ENCODE measurements around the gene GUCA2A. TPM values are rescaled to one million over a fixed set of nuclear protein-coding genes. Genes with fewer than 3 reads are reported as not detected.

Gene GUCA2A
- total and polyA plus RNA-seq, 8 donors, result 0.30 to 0.87 (median 0.44) TPM; not detected in 2

- Histone ChIP-seq H3K27ac (no peak overlapping the region), H3K4me1 (peaks cover 0 to 5% of the 10 kb centered on the region in 2 donors), H3K9me3 (no peaks in the 10 kb centered on the region), H3K27me3 (peaks cover 0 to 27% of the 10 kb centered on the region in 2 donors), H3K4me3 (no peak overlapping the region), H3K36me3 (no peaks in the 10 kb centered on the region)
- DNase-seq (no peak), ATAC-seq (no peak)
- intact Hi-C loops (cut with DNase I), result no loop called here
- no peak for TF ChIP-seq CTCF (IDR thresholded peaks at IDR 0.05)
These were observed 19.7 kb downstream of the GUCA2A start for GRCh38 chr1:42144711-42145388.

- H3K4me1 ChIP-seq, result peaks cover 0 to 5% of the 10 kb centered on the region in 2 donors
- no peak for ATAC-seq
- H3K36me3 ChIP-seq, result no peaks in the 10 kb centered on the region
- H3K27ac ChIP-seq, result no peak overlapping the region
- no peak overlapping the region for H3K4me3 ChIP-seq
- H3K9me3 ChIP-seq, result no peaks in the 10 kb centered on the region
- no peak for DNase-seq
- H3K27me3 ChIP-seq, result peaks cover 0 to 27% of the 10 kb centered on the region in 2 donors
- no peak for TF ChIP-seq CTCF (IDR thresholded peaks at IDR 0.05)
- intact Hi-C loops (cut with DNase I), result no loop called here
These were observed 20.4 kb downstream of the GUCA2A start for GRCh38 chr1:42143896-42144710.

GRCh38 chr1:42142894-42143675, 21.5 kb downstream of the GUCA2A start:
- peaks cover 0 to 27% of the 10 kb centered on the region in 2 donors for H3K27me3 ChIP-seq
- no peak overlapping the region for H3K4me3 ChIP-seq
- no peaks in the 10 kb centered on the region for H3K36me3 ChIP-seq
- no peaks in the 10 kb centered on the region for H3K9me3 ChIP-seq
- peak; percentile 55 for ATAC-seq
- peak in 1 of 4 donors; percentile 50 for DNase-seq
- no peak overlapping the region for H3K27ac ChIP-seq
- no peak for TF ChIP-seq CTCF (IDR thresholded peaks at IDR 0.05)
- H3K4me1 ChIP-seq, result peaks cover 0 to 5% of the 10 kb centered on the region in 2 donors
- intact Hi-C loops (cut with DNase I), result no loop called here

GRCh38 chr1:42141978-42142377, 22.6 kb downstream of the GUCA2A start:
- Histone ChIP-seq H3K4me3 (no peak overlapping the region), H3K27ac (no peak overlapping the region), H3K9me3 (no peaks in the 10 kb centered on the region), H3K36me3 (no peaks in the 10 kb centered on the region), H3K4me1 (peaks cover 0 to 5% of the 10 kb centered on the region in 2 donors), H3K27me3 (peaks cover 0 to 27% of the 10 kb centered on the region in 2 donors)
- no peak for DNase-seq
- intact Hi-C loops (cut with DNase I), result no loop called here
- no peak for TF ChIP-seq CTCF (IDR thresholded peaks at IDR 0.05)
- ATAC-seq, result no peak

All from left lung (tissue), 10 donors.